ENCODE data around the gene PUM1.
A peak's percentile ranks its signal among the peaks of the same experiment; 100 is the strongest.

DNA sequence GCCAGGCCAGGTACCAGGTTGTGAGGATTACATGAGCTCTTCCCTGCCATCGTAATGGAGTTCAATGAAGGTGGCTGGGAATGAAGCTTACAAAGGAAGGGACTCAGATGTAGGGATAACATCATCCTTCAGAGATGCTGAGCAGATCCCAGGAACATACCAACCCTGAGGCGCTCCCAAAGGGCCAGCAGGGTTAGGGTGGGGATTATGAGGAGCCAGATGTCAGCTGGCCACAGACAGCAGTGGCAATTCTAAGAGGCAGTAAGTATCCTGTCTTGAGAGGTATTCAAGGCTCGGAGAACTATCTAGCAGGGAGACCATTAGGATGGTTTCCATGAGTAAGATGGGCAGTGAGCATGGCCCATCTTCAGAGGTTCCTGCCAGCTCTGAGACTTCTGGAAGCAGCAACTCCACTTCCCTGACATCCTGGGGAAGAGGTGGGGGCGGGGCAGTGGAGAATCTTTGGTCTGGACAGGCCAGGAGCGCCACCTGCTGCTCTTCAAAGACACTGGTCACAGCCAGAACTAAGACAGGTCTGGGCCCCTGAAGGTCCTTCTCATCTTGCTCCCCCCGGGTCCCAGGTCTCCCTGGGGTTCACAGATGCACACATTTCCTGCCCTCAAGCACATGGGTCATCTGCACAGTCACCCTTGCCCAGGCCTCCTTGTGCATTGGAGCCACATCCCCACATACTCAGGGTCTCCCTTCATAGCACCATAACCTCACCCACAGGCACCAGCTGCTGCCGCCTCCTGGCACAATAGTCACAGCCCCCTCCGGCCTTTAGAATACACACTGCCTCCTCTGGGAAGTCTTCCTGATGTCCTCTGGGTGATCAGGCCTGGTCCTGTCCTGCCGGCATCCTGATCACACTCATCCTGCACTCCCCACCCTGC, 154.2 kb downstream of the PUM1 start:
- no peak for TF ChIP-seq POLR2A (IDR thresholded peaks at IDR 0.05)
- TF ChIP-seq, protein P1, sequence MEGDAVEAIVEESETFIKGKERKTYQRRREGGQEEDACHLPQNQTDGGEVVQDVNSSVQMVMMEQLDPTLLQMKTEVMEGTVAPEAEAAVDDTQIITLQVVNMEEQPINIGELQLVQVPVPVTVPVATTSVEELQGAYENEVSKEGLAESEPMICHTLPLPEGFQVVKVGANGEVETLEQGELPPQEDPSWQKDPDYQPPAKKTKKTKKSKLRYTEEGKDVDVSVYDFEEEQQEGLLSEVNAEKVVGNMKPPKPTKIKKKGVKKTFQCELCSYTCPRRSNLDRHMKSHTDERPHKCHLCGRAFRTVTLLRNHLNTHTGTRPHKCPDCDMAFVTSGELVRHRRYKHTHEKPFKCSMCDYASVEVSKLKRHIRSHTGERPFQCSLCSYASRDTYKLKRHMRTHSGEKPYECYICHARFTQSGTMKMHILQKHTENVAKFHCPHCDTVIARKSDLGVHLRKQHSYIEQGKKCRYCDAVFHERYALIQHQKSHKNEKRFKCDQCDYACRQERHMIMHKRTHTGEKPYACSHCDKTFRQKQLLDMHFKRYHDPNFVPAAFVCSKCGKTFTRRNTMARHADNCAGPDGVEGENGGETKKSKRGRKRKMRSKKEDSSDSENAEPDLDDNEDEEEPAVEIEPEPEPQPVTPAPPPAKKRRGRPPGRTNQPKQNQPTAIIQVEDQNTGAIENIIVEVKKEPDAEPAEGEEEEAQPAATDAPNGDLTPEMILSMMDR (IDR thresholded peaks at IDR 0.05): peak; percentile 71 to 96 (median 94)

All from adrenal gland (tissue), 5 donors.